ENCODE data around the gene RAD51B.

RAD51B gene

DNA sequence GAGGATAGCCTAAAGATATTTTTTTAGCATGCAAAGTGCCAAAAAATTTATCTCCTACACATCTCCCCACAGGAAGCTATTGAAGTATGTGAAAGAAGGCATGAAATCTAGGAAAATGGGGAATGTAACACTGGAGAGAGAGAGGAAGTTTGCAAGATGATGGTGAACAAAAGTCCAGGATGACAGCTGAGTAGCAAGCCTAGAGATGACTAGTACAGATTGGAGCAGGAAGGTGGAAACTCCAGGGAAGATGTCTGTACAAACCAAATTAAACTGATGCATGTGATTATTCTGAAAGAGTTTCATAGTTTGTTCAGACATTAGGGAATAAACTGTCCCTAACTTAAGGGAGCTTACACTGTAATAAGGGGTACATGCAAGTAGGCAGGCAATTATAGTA is 99.3 kb downstream of the RAD51B start:
- no peak for DNase-seq (ENCODE audit: low read depth)
- TF ChIP-seq, protein P1, sequence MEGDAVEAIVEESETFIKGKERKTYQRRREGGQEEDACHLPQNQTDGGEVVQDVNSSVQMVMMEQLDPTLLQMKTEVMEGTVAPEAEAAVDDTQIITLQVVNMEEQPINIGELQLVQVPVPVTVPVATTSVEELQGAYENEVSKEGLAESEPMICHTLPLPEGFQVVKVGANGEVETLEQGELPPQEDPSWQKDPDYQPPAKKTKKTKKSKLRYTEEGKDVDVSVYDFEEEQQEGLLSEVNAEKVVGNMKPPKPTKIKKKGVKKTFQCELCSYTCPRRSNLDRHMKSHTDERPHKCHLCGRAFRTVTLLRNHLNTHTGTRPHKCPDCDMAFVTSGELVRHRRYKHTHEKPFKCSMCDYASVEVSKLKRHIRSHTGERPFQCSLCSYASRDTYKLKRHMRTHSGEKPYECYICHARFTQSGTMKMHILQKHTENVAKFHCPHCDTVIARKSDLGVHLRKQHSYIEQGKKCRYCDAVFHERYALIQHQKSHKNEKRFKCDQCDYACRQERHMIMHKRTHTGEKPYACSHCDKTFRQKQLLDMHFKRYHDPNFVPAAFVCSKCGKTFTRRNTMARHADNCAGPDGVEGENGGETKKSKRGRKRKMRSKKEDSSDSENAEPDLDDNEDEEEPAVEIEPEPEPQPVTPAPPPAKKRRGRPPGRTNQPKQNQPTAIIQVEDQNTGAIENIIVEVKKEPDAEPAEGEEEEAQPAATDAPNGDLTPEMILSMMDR (IDR thresholded peaks at IDR 0.05; ENCODE audit: low read depth, low read length, missing control alignments) = no peak

DNA sequence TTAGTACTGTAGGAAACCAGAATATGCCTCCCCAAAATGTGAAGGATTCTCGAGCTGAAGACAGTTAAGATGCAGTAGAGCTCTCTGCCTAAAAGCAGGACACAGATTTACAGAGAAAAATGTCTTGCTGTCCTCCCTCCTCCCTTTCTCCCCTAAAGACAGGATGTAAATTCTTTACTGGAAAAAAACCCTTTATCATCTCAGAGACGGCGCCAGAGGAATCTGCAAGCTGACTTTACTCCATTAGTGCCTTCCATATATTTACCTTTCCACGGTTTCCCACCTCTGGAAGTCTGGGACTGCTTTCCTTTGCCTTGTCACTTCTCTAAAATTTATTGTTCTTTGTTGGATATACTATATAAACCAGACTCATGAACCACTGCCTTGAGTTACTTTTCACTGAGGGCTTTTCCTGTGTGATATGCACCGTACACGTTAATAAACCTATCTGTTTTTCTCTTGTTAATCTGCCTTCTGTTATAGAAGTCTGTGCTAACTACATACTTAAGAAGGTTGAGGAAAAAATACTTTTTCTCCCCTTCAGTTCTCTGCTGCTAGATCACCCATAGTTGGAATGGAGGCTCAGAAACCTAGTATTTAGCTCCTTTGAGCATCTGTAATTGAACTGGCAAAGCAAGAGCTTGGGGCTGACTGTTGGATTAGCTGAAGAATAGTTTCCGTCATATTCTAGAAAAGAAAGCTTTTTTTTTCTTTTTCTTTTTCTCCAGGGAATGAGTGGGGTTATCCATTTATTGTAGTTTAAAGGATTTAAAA is 99.9 kb downstream of the RAD51B start:
- H3K4me3 ChIP-seq (ENCODE audit: low read depth, low read length) = no peak overlapping the region
- TF ChIP-seq, protein P1 (IDR thresholded peaks at IDR 0.05; ENCODE audit: low read depth, low read length, missing control alignments) = no peak
- no peak for DNase-seq (ENCODE audit: low read depth)

More for the DNA sequence above, 99.3 kb downstream of the RAD51B start:
- H3K4me3 ChIP-seq (ENCODE audit: low read depth, low read length) = no peak overlapping the region

DNA sequence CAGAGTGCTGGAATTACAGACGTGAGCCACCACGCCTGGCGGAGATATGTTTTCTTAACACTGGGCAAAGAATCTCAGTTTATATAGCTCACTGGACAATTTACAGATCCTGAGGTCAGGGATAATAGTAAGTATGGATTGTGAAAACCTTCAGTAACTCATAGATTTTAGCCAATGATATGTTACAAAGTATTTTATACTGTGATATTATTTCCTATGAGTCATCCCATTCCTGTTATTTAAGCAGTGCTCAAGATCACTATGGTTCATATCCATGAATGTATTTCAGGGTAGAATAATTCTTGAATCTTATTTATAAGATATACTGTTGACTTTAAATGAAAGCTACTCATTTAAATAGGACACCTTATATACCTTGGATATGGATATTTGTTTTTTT is 107.2 kb downstream of the RAD51B start:
- H3K4me3 ChIP-seq (ENCODE audit: low read depth, low read length) = no peak overlapping the region
- DNase-seq (ENCODE audit: low read depth) = no peak
- TF ChIP-seq, protein P1 (IDR thresholded peaks at IDR 0.05; ENCODE audit: low read depth, low read length, missing control alignments) = no peak

DNA sequence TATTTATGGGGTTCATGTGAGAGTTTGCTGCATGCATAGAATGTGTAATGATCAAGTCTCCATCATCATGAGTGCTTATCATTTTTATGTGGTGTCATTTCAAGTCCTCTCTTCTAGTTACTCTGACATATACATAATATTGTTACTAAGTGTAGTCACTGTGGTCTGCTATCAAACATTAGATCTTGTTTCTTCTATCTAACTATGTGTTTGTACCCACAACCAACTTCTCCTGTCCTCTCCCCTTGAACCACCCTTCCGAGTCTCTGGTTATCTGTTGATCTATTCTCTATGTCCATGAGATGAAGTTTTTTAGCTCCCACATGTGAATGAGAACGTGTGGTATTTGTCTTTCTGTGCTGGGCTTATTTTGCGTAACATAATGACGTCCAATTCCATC is 107.7 kb downstream of the RAD51B start:
- DNase-seq (ENCODE audit: low read depth) = no peak
- TF ChIP-seq, protein P1 (IDR thresholded peaks at IDR 0.05; ENCODE audit: low read depth, low read length, missing control alignments) = no peak
- no peak overlapping the region for H3K4me3 ChIP-seq (ENCODE audit: low read depth, low read length)

DNA sequence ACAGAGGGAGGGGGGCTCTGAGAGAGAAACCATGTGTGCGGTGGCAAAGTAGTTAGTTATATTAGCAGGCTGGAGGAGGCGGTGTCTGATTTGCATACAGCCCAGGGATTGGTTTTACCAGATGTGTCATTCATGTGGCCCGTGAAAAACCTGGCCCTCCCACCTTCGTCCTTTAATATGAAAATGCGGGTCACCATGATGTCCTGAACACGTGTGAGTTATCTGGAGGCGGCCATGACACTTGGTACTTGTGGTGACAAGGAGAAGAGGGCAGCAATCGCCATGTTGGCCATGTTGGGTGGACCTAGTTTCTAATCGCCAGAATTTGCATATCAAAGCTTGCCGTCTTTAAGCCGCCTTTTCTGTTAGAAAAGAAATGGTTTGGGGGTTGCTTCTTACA is 108.8 kb downstream of the RAD51B start:
- H3K4me3 ChIP-seq (ENCODE audit: low read depth, low read length) = no peak overlapping the region
- no peak for DNase-seq (ENCODE audit: low read depth)
- TF ChIP-seq, protein P1 (IDR thresholded peaks at IDR 0.05; ENCODE audit: low read depth, low read length, missing control alignments) = no peak

DNA sequence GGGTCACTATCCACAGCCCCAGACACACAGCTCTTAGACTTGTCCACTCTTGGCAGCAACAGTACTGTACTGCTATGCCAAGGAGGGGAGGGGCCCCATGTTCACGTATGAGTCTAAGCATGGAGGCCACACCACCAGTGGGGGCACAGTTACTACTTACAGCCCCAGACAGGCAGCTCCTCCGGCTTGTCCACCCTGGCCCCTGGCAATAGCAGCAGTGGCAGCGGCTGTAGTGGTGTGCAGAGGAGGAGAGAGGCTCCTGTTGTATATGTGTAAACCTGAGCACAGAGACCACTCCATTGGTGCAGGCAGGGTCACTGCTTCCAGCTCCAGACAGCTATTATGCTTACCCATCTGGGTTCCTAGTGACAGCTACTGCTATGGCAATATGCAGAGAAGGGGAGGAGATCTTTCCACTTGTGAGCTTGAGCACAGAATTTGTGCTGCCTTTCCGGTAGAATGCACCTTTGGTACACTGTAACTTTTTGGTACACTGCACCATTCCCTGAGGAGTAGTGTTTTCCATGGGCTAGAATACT is 113.2 kb downstream of the RAD51B start:
- no peak for DNase-seq (ENCODE audit: low read depth)
- no peak overlapping the region for H3K4me3 ChIP-seq (ENCODE audit: low read depth, low read length)
- TF ChIP-seq, protein P1 (IDR thresholded peaks at IDR 0.05; ENCODE audit: low read depth, low read length, missing control alignments) = no peak

DNA sequence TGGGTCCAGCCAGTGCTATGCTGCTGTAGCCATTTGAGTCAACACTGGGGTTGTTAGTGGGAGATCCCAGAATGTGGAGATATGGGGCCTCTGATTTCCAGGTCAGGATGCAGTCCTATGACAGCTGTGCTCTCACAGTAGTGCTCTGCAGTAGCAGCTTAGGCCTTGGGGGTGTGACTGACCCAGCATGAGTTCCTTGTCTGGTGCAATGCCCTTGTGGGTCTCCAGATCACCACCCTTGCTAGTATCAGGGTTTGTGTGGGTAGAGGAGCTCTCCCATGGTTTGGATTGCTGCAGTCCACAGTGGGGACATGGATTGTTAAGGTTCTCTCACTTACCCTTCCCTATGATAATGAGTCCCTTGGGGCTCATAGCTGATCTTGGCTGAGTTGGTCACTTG is 113.7 kb downstream of the RAD51B start:
- DNase-seq (ENCODE audit: low read depth) = no peak
- TF ChIP-seq, protein P1 (IDR thresholded peaks at IDR 0.05; ENCODE audit: low read depth, low read length, missing control alignments) = no peak
- H3K4me3 ChIP-seq (ENCODE audit: low read depth, low read length) = no peak overlapping the region
